ENCODE data around the gene COX7A2L. TPM values are rescaled to one million over a fixed set of nuclear protein-coding genes. Genes with fewer than 3 reads are reported as not detected.

COX7A2L gene
- total and polyA plus RNA-seq, 2 of the 8 experiments (the other 6 are each of a cell fraction or from before 2014, with no cell fraction given): 85.6 to 114 TPM

- TF ChIP-seq TAF1 (IDR thresholded peaks at IDR 0.05; ENCODE audit: low read depth, low read length) (no peak), JUN (IDR thresholded peaks at IDR 0.05; ENCODE audit: low read depth, low read length) (no peak), POLR2A (IDR thresholded peaks at IDR 0.05; ENCODE audit: control extremely low read depth in 1 of 2, low read depth in 2 of 2, low read length in 2 of 2) (no peak), NRF1 (IDR thresholded peaks at IDR 0.05; ENCODE audit: low read depth, low read length) (no peak), MAX (IDR thresholded peaks at IDR 0.05) (no peak)
Measured at GRCh38 chr2:42368817-42369531, 8.0 kb upstream of the COX7A2L start (continued).

Data from H1 (cell line).